ENCODE data around the gene YARS1.

YARS1 gene

GRCh38 chr1:32766328-32766972, 50.7 kb downstream of the YARS1 start:
- no peaks in the 10 kb centered on the region for H3K9me3 ChIP-seq
- no peak for TF ChIP-seq Cebpa-rat (IDR thresholded peaks at IDR 0.05)
- H3K4me3 ChIP-seq: no peak overlapping the region
- 0 out of 2 replicates have a peak overlapping the region, but pooled peaks have one; percentile 13 for H3K27ac ChIP-seq
- H4K20me1 ChIP-seq: no peaks in the 10 kb centered on the region
- H3K4me1 ChIP-seq: peaks cover 78% of the 10 kb centered on the region
- H3K27me3 ChIP-seq: no peaks in the 10 kb centered on the region
- H3K36me3 ChIP-seq: no peaks in the 10 kb centered on the region
- H3K9ac ChIP-seq: no peak overlapping the region
- H3K4me2 ChIP-seq: peak overlapping the region; percentile 12; the same call in 1 of the 2 replicates

GRCh38 chr1:32765570-32766327, 51.4 kb downstream of the YARS1 start:
- no peak for TF ChIP-seq Cebpa-rat (IDR thresholded peaks at IDR 0.05)
- Histone ChIP-seq H4K20me1 (no peaks in the 10 kb centered on the region), H3K9ac (no peak overlapping the region), H3K27ac (no peak overlapping the region), H3K4me3 (no peak overlapping the region), H3K9me3 (no peaks in the 10 kb centered on the region), H3K4me2 (peak overlapping the region; percentile 46), H3K4me1 (peaks cover 78% of the 10 kb centered on the region), H3K27me3 (no peaks in the 10 kb centered on the region), H3K36me3 (no peaks in the 10 kb centered on the region)

- Histone ChIP-seq H4K20me1 (no peaks in the 10 kb centered on the region), H3K27me3 (no peaks in the 10 kb centered on the region), H3K4me2 (peak overlapping the region; percentile 46), H3K4me3 (no peak overlapping the region), H3K4me1 (peaks cover 78% of the 10 kb centered on the region), H3K9ac (no peak overlapping the region), H3K36me3 (no peaks in the 10 kb centered on the region), H3K27ac (no peak overlapping the region), H3K9me3 (no peaks in the 10 kb centered on the region)
- TF ChIP-seq Cebpa-rat (IDR thresholded peaks at IDR 0.05): no peak
Observed at GRCh38 chr1:32764826-32765569, 52.2 kb downstream of the YARS1 start.

- no peaks in the 10 kb centered on the region for H3K27me3 ChIP-seq
- H3K4me2 ChIP-seq: no peak overlapping the region
- TF ChIP-seq Cebpa-rat (IDR thresholded peaks at IDR 0.05): no peak
- no peaks in the 10 kb centered on the region for H3K36me3 ChIP-seq
- H3K4me3 ChIP-seq: no peak overlapping the region
- H3K9ac ChIP-seq: no peak overlapping the region
- H3K4me1 ChIP-seq: peaks cover 88% of the 10 kb centered on the region
- no peaks in the 10 kb centered on the region for H3K9me3 ChIP-seq
- 0 out of 2 replicates have a peak, but pooled peaks cover 5% of the 10 kb centered on the region for H4K20me1 ChIP-seq
- H3K27ac ChIP-seq: no peak overlapping the region
Observed at GRCh38 chr1:32763221-32763620, 53.9 kb downstream of the YARS1 start.

DNA sequence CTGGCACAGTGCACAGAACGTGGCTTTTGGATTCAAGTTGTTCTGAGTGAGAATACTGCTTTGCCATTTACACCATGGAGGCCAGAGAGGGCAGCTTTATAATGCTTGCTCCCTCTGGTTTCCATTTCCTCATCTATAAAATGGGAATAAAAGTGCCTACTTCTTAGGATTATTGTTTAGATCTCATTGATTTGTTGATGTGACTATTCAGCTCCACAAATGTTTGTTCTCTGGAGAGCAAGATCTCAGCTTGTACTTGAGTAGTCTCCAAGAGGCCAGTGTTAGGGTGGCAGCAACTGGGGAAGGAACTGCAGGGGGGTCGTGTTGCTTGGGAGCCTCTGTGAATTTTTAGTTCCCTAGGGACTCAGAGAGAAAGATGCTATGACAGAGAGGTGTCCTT, 55.2 kb downstream of the YARS1 start:
- Histone ChIP-seq H3K36me3 (no peaks in the 10 kb centered on the region), H3K27me3 (no peaks in the 10 kb centered on the region), H3K9ac (no peak overlapping the region), H3K4me3 (no peak overlapping the region), H3K4me2 (peak overlapping the region; percentile 51), H3K27ac (peak overlapping the region; percentile 18; the same call in 1 of the 2 replicates), H4K20me1 (peaks cover 12% of the 10 kb centered on the region; the same call in 1 of the 2 replicates), H3K4me1 (peaks cover 89% of the 10 kb centered on the region), H3K9me3 (no peaks in the 10 kb centered on the region)
- no peak for TF ChIP-seq Cebpa-rat (IDR thresholded peaks at IDR 0.05)

GRCh38 chr1:32761253-32761877, 55.8 kb downstream of the YARS1 start:
- Histone ChIP-seq H3K9ac (no peak overlapping the region), H3K27me3 (no peaks in the 10 kb centered on the region), H3K4me1 (peaks cover 88% of the 10 kb centered on the region), H3K27ac (peak overlapping the region; percentile 18; the same call in 1 of the 2 replicates), H3K9me3 (no peaks in the 10 kb centered on the region), H3K4me3 (no peak overlapping the region), H3K36me3 (no peaks in the 10 kb centered on the region), H4K20me1 (peaks cover 12% of the 10 kb centered on the region; the same call in 1 of the 2 replicates), H3K4me2 (peak overlapping the region; percentile 51)
- TF ChIP-seq Cebpa-rat (IDR thresholded peaks at IDR 0.05): no peak

GRCh38 chr1:32759997-32760623, 57.0 kb downstream of the YARS1 start:
- no peaks in the 10 kb centered on the region for H3K36me3 ChIP-seq
- no peak overlapping the region for H3K9ac ChIP-seq
- H3K4me1 ChIP-seq: peaks cover 84% of the 10 kb centered on the region
- no peaks in the 10 kb centered on the region for H3K27me3 ChIP-seq
- H3K4me3 ChIP-seq: no peak overlapping the region
- H3K4me2 ChIP-seq: no peak overlapping the region
- TF ChIP-seq Cebpa-rat (IDR thresholded peaks at IDR 0.05): no peak
- peaks cover 20% of the 10 kb centered on the region for H4K20me1 ChIP-seq
- no peaks in the 10 kb centered on the region for H3K9me3 ChIP-seq
- no peak overlapping the region for H3K27ac ChIP-seq

DNA sequence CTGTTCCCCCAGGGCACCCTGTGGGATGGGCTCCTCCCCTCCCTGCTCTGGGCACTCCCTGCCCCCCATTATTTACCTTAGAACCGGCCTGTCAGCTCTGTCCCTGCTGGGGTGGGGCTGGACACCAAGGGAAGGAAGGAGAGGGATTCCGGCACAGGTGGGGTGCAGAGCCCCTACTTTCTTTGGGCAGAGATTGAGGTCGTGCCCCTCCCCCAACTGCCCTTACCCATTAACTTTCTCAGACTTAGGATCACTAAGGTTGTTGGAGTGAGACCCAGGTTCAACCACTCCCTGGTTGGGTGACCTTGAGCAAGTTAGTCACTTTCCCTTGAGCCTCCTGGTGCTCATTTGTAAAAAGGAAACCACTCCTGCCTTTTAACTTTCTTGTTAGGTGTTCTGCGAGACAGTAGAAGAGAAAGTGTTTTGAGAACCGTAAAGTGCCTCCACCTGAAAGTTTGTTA, 57.6 kb downstream of the YARS1 start:
- Histone ChIP-seq H3K9me3 (no peaks in the 10 kb centered on the region), H3K36me3 (no peaks in the 10 kb centered on the region), H3K4me2 (no peak overlapping the region), H3K9ac (no peak overlapping the region), H3K27ac (no peak overlapping the region), H3K4me3 (no peak overlapping the region), H3K4me1 (peaks cover 82% of the 10 kb centered on the region), H4K20me1 (peaks cover 22% of the 10 kb centered on the region), H3K27me3 (no peaks in the 10 kb centered on the region)
- no peak for TF ChIP-seq Cebpa-rat (IDR thresholded peaks at IDR 0.05)
